ENCODE data around the gene C11orf21.

The C11orf21 gene

GRCh38 chr11:2249189-2249916 lies 52.4 kb downstream of the C11orf21 start:
- H3K4me3 ChIP-seq (ENCODE audit: low read depth, low read length) = no peak overlapping the region
- no peak for DNase-seq (ENCODE audit: low read depth)
- TF ChIP-seq CTCF (conservative IDR thresholded peaks at IDR 0.05; ENCODE audit: low read depth, low read length) = no peak

GRCh38 chr11:2248762-2249161 lies 53.0 kb downstream of the C11orf21 start:
- no peak for DNase-seq (ENCODE audit: low read depth)
- TF ChIP-seq CTCF (conservative IDR thresholded peaks at IDR 0.05; ENCODE audit: low read depth, low read length) = no peak
- H3K4me3 ChIP-seq (ENCODE audit: low read depth, low read length) = no peak overlapping the region

- no peak overlapping the region for H3K4me3 ChIP-seq (ENCODE audit: low read depth, low read length)
- no peak for TF ChIP-seq CTCF (conservative IDR thresholded peaks at IDR 0.05; ENCODE audit: low read depth, low read length)
These were observed 53.5 kb downstream of the C11orf21 start for GRCh38 chr11:2248242-2248641.

GRCh38 chr11:2247496-2247895 lies 54.2 kb downstream of the C11orf21 start:
- DNase-seq (ENCODE audit: low read depth) = no peak
- H3K4me3 ChIP-seq (ENCODE audit: low read depth, low read length) = no peak overlapping the region
- no peak for TF ChIP-seq CTCF (conservative IDR thresholded peaks at IDR 0.05; ENCODE audit: low read depth, low read length)

More at GRCh38 chr11:2248242-2248641, 53.5 kb downstream of the C11orf21 start:
- no peak for DNase-seq (ENCODE audit: low read depth)

Measured in choroid plexus epithelial cell (primary cell).